CD1c-positive myeloid dendritic cell (primary cell): Measurements from ENCODE around the gene NELFB.
"Not testable (repeated sequence)": the region's sequence is repeated elsewhere in the genome, so short reads cannot be mapped to it uniquely, and the experiment has no call there.

ENCODE experiments used
- DNase-seq: peaks from one replicate; pipeline ENCODE4 v3.0.0-alpha.2; 2016; ENCODE audit errors: extremely low spot score

The NELFB gene

GRCh38 chr9:137247135-137247915 is 7.8 kb upstream of the NELFB start:
- no peak for DNase-seq

- no peak for DNase-seq
Measured at GRCh38 chr9:137247916-137248175, 7.3 kb upstream of the NELFB start.

- no peak for DNase-seq
Measured at GRCh38 chr9:137250329-137251193, 4.6 kb upstream of the NELFB start.

- DNase-seq, result no peak
Measured at GRCh38 chr9:137251194-137251461, 4.0 kb upstream of the NELFB start, which contains the start of gene STPG3. Gene STPG3 (plus strand): TSS chr9:137251286. CDS start chr9:137251287, 1 bp downstream.

- no peak for DNase-seq
Measured at GRCh38 chr9:137251490-137252268, 3.4 kb upstream of the NELFB start.

GRCh38 chr9:137252555-137253506 is 2.3 kb upstream of the NELFB start:
- DNase-seq, result no peak

GRCh38 chr9:137253717-137254623 is 1.2 kb upstream of the NELFB start:
- no peak for DNase-seq

- no peak for DNase-seq
Measured at GRCh38 chr9:137255448-137256114, 454 bp downstream of the NELFB start.

- DNase-seq, result no peak
Measured at GRCh38 chr9:137256362-137256761, 1.2 kb downstream of the NELFB start.

- no peak for DNase-seq
Measured at GRCh38 chr9:137256856-137257255, 1.7 kb downstream of the NELFB start.

- not testable (repeated sequence) for DNase-seq
Measured at GRCh38 chr9:137262173-137262908, 7.2 kb downstream of the NELFB start.

- no peak for DNase-seq
Measured at GRCh38 chr9:137262909-137263285, 7.8 kb downstream of the NELFB start.

GRCh38 chr9:137263506-137263905 is 8.4 kb downstream of the NELFB start:
- DNase-seq, result no peak

GRCh38 chr9:137264067-137264466 is 8.9 kb downstream of the NELFB start:
- DNase-seq, result no peak

GRCh38 chr9:137265496-137266161 is 10.5 kb downstream of the NELFB start:
- no peak for DNase-seq

- no peak for DNase-seq
Measured at GRCh38 chr9:137266162-137266527, 11.0 kb downstream of the NELFB start.

- no peak for DNase-seq
Measured at GRCh38 chr9:137266585-137267453, 11.7 kb downstream of the NELFB start.

- DNase-seq, result no peak
Measured at GRCh38 chr9:137267933-137268355, 12.8 kb downstream of the NELFB start.
